WTC11 (cell line): Measurements from ENCODE around the gene DYSF. TPM values are rescaled to one million over a fixed set of nuclear protein-coding genes. Genes with fewer than 3 reads are reported as not detected.
"Not testable (repeated sequence)": the region's sequence is repeated elsewhere in the genome, so short reads cannot be mapped to it uniquely, and the experiment has no call there.

Experiments used
- ATAC-seq: fragments of 200-7000 bp; cut with Tn5 transposase; 2 replicates; pipeline ENCODE4 v1.10.0; 2021; ENCODE audit warnings: mild to moderate bottlenecking, moderate library complexity
- CTCF ChIA-PET: fragments of 300-600 bp; sonication (Branson Sonifier 250); formaldehyde crosslinking; loops from one replicate; lab custom pipeline; 2021; ENCODE audit warnings: antibody characterized with exemption; lab: Charles Lee
- POLR2A ChIA-PET: fragments of 350-600 bp; sonication (Branson Sonifier 250); formaldehyde crosslinking; loops from one replicate; lab custom pipeline; 2021; ENCODE audit warnings: antibody characterized with exemption; lab: Charles Lee
- DNase-seq: peaks from one replicate; pipeline ENCODE4 v3.0.0; 2021; ENCODE audit warnings: low spot score
- H3K27ac Mint-ChIP-seq: 2 replicates; pipeline ENCODE4 v1.8.0; 2021; ENCODE audit warnings: mixed read lengths
- H3K27me3 Mint-ChIP-seq: 2 replicates; pipeline ENCODE4 v1.8.0; 2021; ENCODE audit warnings: low read depth, mild to moderate bottlenecking, moderate library complexity, mixed read lengths
- H3K36me3 Mint-ChIP-seq: 2 replicates; pipeline ENCODE4 v1.8.0; 2021; ENCODE audit warnings: mixed read lengths
- H3K4me1 Mint-ChIP-seq: 2 replicates; pipeline ENCODE4 v1.8.0; 2022; ENCODE audit warnings: mixed read lengths
- H3K4me3 Mint-ChIP-seq: 2 replicates; pipeline ENCODE4 v1.8.0; 2021; ENCODE audit warnings: mild to moderate bottlenecking, moderate library complexity, mixed read lengths
- H3K9me3 Mint-ChIP-seq: 2 replicates; pipeline ENCODE4 v1.8.0; 2021; ENCODE audit warnings: mixed read lengths
- CREM ChIP-seq: sonication (generic); formaldehyde crosslinking; IDR thresholded peaks from 2 replicates; pipeline ENCODE4 v1.8.1; 2022; ENCODE audit warnings: mild to moderate bottlenecking, missing genetic modification reagents, moderate library complexity
- FOXP4 ChIP-seq: sonication (generic); formaldehyde crosslinking; IDR thresholded peaks from 2 replicates; pipeline ENCODE4 v1.8.0; 2022; ENCODE audit warnings: mild to moderate bottlenecking, missing genetic modification reagents
- GTF2I ChIP-seq: fragments of 250-450 bp; sonication (Bioruptor Pico); conservative IDR thresholded peaks from 2 replicates; pipeline ENCODE4 v1.4.0; 2021; ENCODE audit warnings: mild to moderate bottlenecking
- NFYB ChIP-seq: sonication (generic); formaldehyde crosslinking; conservative IDR thresholded peaks from 2 replicates; pipeline ENCODE4 v1.8.0; 2022; ENCODE audit warnings: low read depth, missing genetic modification reagents
- NR1H2 ChIP-seq: sonication (generic); formaldehyde crosslinking; IDR thresholded peaks from 2 replicates; pipeline ENCODE4 v1.9.0; 2021; ENCODE audit warnings: mild to moderate bottlenecking, moderate library complexity, missing genetic modification reagents
- ZNF317 ChIP-seq: sonication (generic); formaldehyde crosslinking; IDR thresholded peaks from 2 replicates; pipeline ENCODE4 v1.8.1; 2023; ENCODE audit warnings: low read depth, mild to moderate bottlenecking, moderate library complexity, missing genetic modification reagents, borderline replicate concordance
- ZNF396 ChIP-seq: fragments of 250-450 bp; sonication (Bioruptor Pico); IDR thresholded peaks from 2 replicates; pipeline ENCODE4 v1.8.0; 2021; ENCODE audit warnings: mild to moderate bottlenecking, moderate library complexity, borderline replicate concordance
- total RNA-seq: library from RNA; stranded (reverse); gene quantifications from 3 replicates; pipeline ENCODE4 v1.2.3, GENCODE V29; 2021
- TF ChIP-seq, protein P1 (sequence below): sonication (generic); formaldehyde crosslinking; IDR thresholded peaks from 2 replicates; pipeline ENCODE4 v1.8.1; 2023; ENCODE audit warnings: mild to moderate bottlenecking, missing genetic modification reagents
- TF ChIP-seq, protein P2 (sequence below): sonication (generic); formaldehyde crosslinking; IDR thresholded peaks from 2 replicates; pipeline ENCODE4 v1.8.1; 2023; ENCODE audit warnings: mild to moderate bottlenecking, missing genetic modification reagents, moderate library complexity
- TF ChIP-seq, protein P3 (sequence below): fragments of 250-450 bp; sonication (Bioruptor Pico); conservative IDR thresholded peaks from 2 replicates; pipeline ENCODE4 v1.9.0; 2021; ENCODE audit warnings: mild to moderate bottlenecking
- TF ChIP-seq, protein P4 (sequence below): sonication (generic); formaldehyde crosslinking; IDR thresholded peaks from 2 replicates; pipeline ENCODE4 v1.8.1; 2023; ENCODE audit warnings: mild to moderate bottlenecking, missing genetic modification reagents

DYSF gene
- total RNA-seq, 1 experiment from 2014 or later = 14.8 TPM

DNA sequence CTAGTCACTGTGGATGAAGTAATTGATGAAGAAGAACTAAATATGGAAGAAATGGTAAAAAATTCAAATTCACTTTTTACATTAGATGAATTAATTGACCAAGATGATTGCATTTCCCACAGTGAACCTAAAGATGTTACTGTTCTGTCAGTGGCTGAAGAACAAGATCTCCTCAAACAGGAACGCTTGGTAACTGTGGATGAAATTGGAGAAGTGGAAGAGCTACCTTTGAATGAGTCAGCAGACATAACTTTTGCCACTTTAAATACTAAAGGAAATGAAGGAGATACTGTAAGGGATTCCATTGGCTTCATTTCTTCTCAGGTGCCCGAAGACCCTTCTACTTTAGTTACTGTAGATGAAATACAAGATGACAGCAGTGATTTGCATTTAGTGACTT, 26.6 kb upstream of the DYSF start (continued):
- TF ChIP-seq, protein P1, sequence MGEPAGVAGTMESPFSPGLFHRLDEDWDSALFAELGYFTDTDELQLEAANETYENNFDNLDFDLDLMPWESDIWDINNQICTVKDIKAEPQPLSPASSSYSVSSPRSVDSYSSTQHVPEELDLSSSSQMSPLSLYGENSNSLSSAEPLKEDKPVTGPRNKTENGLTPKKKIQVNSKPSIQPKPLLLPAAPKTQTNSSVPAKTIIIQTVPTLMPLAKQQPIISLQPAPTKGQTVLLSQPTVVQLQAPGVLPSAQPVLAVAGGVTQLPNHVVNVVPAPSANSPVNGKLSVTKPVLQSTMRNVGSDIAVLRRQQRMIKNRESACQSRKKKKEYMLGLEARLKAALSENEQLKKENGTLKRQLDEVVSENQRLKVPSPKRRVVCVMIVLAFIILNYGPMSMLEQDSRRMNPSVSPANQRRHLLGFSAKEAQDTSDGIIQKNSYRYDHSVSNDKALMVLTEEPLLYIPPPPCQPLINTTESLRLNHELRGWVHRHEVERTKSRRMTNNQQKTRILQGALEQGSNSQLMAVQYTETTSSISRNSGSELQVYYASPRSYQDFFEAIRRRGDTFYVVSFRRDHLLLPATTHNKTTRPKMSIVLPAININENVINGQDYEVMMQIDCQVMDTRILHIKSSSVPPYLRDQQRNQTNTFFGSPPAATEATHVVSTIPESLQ (CRISPR knock-in tag) = no peak

DNA sequence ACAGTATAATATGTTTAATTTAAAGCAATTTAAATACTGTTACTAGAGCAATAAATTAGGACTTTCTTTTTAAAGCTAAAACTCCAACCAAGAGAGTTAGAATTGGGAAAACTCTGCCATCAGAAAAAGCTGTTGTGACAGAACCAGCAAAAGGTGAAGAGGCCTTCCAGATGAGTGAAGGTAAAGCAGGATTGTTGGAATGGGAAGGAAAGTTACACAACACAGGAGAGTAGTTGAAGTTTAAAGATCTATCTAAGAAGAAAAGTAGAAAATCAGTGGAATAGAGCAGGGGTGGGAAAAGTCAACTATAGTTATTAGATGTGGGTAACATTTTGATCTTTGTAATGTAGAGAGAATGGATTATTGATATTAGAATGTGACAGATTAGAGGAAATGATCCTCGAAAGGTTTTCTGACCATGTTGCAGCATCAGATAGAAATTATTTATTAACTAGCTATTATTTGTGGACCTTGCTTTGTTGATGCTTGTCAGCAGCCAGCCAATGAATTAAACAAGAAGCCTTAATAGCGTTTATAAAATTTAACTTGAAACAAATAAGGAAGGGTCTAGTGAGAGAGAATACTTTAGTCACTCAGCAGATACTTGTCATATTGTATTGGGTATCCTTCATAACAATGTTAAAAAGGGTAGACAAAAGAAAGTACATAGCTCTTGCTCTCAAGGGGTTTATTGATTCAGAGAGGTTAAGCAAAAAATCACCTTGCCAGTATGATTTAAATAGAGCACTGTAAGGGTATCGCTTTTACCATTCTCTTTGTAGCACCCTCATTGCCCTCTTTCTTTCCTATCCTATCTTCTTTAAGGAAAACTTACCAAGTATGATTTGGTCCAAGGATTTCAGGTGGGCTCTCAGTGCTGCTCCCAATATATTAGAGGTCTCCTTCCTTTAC, 24.6 kb upstream of the DYSF start:
- ChIA-PET CTCF (interaction anchor here (1.5 kb wide), 1 partner anchor 9 kb away, joined by 3 read pairs; no protein-coding TSS in a partner anchor), POLR2A (no interaction called here)
- Mint-ChIP-seq H3K9me3 (no peaks in the 10 kb centered on the region), H3K4me3 (no peak overlapping the region), H3K27me3 (no peaks in the 10 kb centered on the region), H3K27ac (no peak overlapping the region), H3K4me1 (no peaks in the 10 kb centered on the region), H3K36me3 (peaks cover 81% of the 10 kb centered on the region)
- DNase-seq = no peak
- TF ChIP-seq, protein P2, sequence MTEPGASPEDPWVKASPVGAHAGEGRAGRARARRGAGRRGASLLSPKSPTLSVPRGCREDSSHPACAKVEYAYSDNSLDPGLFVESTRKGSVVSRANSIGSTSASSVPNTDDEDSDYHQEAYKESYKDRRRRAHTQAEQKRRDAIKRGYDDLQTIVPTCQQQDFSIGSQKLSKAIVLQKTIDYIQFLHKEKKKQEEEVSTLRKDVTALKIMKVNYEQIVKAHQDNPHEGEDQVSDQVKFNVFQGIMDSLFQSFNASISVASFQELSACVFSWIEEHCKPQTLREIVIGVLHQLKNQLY (CRISPR knock-in tag) = no peak
- TF ChIP-seq ZNF396 = no peak
- no peak for TF ChIP-seq FOXP4
- TF ChIP-seq CREM (CRISPR knock-in tag) = no peak
- ATAC-seq = no peak

DNA sequence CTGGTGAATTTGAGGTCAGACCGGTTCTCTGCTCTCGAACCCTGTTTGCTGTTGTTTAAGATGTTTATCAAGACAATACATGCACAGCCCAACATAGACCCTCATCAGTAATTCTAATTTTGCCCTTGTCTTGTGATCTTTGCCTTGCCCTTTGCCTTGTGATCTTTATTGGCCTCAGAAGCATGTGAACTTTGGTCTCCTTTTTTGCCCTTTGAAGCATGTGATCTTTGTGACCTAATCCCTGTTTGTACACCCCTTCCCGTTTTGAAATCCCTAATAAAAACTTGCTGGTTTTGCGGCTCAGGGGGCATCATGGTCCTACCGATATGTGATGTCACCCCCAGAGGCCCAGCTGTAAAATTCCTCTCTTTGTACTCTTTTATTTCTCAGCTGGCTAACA, 8.2 kb upstream of the DYSF start:
- ATAC-seq, DNase-seq, H3K36me3 Mint-ChIP-seq, H3K27ac Mint-ChIP-seq, H3K27me3 Mint-ChIP-seq, H3K4me3 Mint-ChIP-seq, H3K9me3 Mint-ChIP-seq, H3K4me1 Mint-ChIP-seq, POLR2A ChIA-PET: not testable (repeated sequence)
- CTCF ChIA-PET = interaction anchor here (1.2 kb wide), 1 partner anchor 16 kb away, joined by 6 read pairs; no protein-coding TSS in a partner anchor

DNA sequence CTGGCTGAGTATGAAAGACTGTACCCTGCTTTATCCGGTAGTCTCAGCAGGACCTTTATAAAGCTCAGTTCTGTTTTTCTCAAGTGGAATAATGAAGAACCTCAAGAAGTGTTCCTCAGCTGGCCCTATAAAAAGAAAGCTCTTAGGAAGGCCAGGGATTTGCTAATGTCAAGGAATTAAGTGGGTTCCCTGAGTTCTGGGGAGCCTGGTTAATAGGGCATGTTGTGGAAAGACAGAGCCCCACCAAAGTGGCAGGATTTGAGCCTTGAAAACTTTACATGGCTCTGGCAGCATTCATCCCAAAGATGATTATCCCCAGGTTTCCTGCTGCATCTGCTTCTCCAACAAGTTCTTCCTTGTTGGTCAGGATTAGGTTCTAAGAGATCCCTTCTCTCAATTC, 6.9 kb upstream of the DYSF start:
- ChIA-PET POLR2A (no interaction called here), CTCF (interaction anchor here (0.7 to 1.6 kb wide), 3 partner anchors 14 to 147 kb away, joined by 3 to 5 read pairs (median 5); no protein-coding TSS in a partner anchor)
- H3K4me3 Mint-ChIP-seq = no peak overlapping the region
- no peak for TF ChIP-seq ZNF317 (CRISPR knock-in tag)
- TF ChIP-seq, protein P3, sequence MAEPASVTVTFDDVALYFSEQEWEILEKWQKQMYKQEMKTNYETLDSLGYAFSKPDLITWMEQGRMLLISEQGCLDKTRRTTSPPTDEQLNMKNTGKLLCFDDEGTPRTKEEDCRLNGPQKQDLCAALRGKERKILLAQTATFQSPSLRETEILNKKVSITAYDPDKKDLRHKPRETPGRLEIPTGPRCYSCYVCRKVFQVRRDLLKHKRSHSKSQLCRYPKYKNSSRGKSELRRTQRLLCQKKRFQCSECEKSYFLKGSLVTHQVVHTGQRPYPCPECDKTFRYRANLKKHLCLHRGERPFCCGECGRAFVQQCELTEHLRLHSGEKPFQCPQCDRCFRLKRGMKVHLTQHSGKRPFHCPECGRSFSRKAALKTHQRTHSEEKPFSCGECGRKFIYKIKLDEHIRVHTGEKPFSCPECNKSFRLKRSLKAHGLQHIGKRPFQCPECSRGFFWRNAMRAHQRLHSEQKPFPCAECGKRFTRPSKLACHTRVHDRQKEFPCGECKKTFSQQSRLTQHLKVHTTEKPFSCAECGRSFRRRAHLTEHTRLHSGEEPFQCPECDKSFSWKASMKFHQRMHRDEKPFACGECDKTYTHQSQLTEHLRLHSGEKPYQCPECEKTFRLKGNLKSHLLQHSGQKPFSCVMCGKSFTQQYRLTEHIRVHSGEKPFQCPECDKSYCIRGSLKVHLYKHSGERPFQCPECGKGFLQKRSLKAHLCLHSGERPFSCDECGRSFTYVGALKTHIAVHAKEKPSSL (CRISPR knock-in tag) = no peak
- no peak for TF ChIP-seq FOXP4
- TF ChIP-seq, protein P4, sequence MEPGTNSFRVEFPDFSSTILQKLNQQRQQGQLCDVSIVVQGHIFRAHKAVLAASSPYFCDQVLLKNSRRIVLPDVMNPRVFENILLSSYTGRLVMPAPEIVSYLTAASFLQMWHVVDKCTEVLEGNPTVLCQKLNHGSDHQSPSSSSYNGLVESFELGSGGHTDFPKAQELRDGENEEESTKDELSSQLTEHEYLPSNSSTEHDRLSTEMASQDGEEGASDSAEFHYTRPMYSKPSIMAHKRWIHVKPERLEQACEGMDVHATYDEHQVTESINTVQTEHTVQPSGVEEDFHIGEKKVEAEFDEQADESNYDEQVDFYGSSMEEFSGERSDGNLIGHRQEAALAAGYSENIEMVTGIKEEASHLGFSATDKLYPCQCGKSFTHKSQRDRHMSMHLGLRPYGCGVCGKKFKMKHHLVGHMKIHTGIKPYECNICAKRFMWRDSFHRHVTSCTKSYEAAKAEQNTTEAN (CRISPR knock-in tag) = no peak
- TF ChIP-seq NR1H2 (CRISPR knock-in tag) = no peak
- no peak for TF ChIP-seq GTF2I (CRISPR knock-in tag)
- TF ChIP-seq NFYB (CRISPR knock-in tag) = no peak
- no peak for ATAC-seq
- DNase-seq = no peak
- peaks cover 6% of the 10 kb centered on the region; the same call in 1 of the 2 replicates for H3K36me3 Mint-ChIP-seq
- H3K4me1 Mint-ChIP-seq = peaks cover 14% of the 10 kb centered on the region
- H3K27ac Mint-ChIP-seq = no peak overlapping the region
- H3K27me3 Mint-ChIP-seq = peaks cover 11% of the 10 kb centered on the region
- peaks cover 7% of the 10 kb centered on the region; the same call in 1 of the 2 replicates for H3K9me3 Mint-ChIP-seq
